Measurements from ENCODE around the gene LCN2.

Gene LCN2

DNA sequence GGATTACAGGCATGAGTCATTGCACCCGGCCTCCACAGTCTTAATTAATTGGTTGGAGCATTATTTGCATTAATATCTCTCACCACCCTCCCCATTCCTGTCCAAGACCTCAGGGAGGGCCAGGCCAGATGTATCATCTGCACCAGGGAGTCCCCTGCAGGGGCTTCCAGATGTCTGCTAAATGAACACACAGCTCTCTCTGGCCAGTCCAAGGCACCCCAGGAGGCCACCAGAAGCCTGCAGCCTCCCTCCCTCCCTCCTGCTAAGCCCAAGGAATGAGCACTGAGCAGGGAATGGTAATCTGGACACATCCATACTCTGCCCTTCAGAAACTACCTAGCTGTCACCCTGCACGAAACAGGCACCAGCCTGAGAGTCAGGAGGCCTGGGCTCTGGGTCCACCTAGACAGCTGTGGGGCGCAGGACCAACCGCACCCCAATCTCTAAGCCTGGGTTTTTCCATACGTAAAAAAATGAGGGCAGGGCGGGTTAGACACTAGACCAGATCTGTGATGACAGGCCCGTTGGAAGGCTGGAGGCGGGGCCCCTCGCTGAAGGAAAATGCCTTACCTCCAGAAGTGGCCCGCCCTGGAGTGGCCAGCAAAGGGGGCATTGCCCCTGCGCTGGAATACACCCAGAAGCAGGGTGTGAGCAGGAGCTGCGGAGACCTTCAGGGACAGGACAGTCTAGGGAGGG lies 33.8 kb downstream of the LCN2 start:
- TF ChIP-seq SUZ12 (IDR thresholded peaks at IDR 0.05; ENCODE audit: extremely low read depth, insufficient read depth, insufficient read length) (no peak), ZNF274 (IDR thresholded peaks at IDR 0.05; ENCODE audit: low read depth, low read length) (no peak), YY1 (IDR thresholded peaks at IDR 0.05; ENCODE audit: insufficient read depth, insufficient read length) (no peak)
- no peak for DNase-seq (ENCODE audit: low read depth, low spot score)
- H3K9me3 ChIP-seq (ENCODE audit: insufficient read depth, low read length) = peaks cover 7% of the 10 kb centered on the region; the same call in 1 of the 2 replicates

DNA sequence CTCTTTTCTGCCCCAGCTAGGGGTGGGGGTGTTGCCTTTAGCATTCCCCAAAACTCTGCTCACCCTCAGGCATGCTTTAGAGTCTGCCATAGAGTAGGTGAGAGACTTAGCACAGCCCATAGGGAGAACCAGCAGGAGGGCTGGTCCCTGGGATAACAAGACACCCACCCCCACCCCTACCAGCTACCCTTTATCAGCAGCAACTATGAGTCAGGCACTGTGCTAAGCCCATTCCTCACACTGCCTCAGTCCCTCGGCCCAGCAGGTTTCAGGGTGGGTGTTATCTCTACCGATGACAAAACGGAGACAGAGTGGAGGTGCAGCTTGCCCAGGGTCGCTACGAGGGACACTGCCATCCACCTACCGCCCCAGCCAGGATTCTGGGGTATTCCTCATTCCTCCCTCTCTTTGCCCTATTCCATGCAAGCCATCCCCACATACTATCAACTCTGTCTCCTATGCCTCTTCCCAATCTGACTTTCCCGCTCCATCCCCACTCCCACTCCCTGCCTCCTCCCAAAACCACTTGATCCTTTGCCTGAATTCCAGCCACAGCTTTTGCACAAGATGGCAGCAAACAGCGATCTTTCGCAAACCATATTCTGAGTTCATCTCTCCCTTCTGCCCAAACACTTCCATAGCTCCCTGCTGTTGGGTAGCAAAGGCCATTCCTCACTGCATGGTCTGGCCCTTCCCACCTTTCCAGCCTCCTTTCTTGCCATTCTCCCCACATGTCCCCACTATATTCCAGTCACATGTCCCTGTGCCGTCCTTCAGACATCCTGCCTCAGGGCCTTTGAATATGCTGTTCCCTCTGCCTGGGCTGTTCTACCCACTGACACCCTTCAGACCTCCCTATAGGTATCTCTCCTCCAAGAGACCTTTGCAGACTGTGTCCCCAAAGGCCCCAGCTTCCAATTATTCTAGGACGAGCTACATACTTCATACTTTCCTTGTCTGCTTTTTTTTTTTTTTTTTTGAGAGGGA lies 37.0 kb downstream of the LCN2 start:
- peaks cover 16% of the 10 kb centered on the region for H3K4me1 ChIP-seq (ENCODE audit: insufficient read depth, insufficient read length)
- no peak for DNase-seq (ENCODE audit: low read depth, low spot score)
- H3K9ac ChIP-seq (ENCODE audit: insufficient read length, low read depth) = no peak overlapping the region
- H3K27me3 ChIP-seq (ENCODE audit: insufficient read depth, insufficient read length) = no peaks in the 10 kb centered on the region
- no peak for TF ChIP-seq ZNF274 (IDR thresholded peaks at IDR 0.05; ENCODE audit: low read depth, low read length)
- no peak for TF ChIP-seq SUZ12 (IDR thresholded peaks at IDR 0.05; ENCODE audit: extremely low read depth, insufficient read depth, insufficient read length)
- TF ChIP-seq YY1 (IDR thresholded peaks at IDR 0.05; ENCODE audit: insufficient read depth, insufficient read length) = no peak
- peaks cover 66% of the 10 kb centered on the region for H3K36me3 ChIP-seq (ENCODE audit: insufficient read depth, insufficient read length, low read length)
- no peaks in the 10 kb centered on the region for H3K9me3 ChIP-seq (ENCODE audit: insufficient read depth, low read length)
- no peak overlapping the region for H3K4me3 ChIP-seq (ENCODE audit: insufficient read length, low read depth)

More for the DNA sequence above, 33.8 kb downstream of the LCN2 start:
- H3K27me3 ChIP-seq (ENCODE audit: insufficient read depth, insufficient read length) = no peaks in the 10 kb centered on the region
- H3K4me3 ChIP-seq (ENCODE audit: insufficient read length, low read depth) = no peak overlapping the region
- peaks cover 74% of the 10 kb centered on the region for H3K36me3 ChIP-seq (ENCODE audit: insufficient read depth, insufficient read length, low read length)
- H3K9ac ChIP-seq (ENCODE audit: insufficient read length, low read depth) = no peak overlapping the region
- H3K4me1 ChIP-seq (ENCODE audit: insufficient read depth, insufficient read length) = peaks cover 10% of the 10 kb centered on the region

DNA sequence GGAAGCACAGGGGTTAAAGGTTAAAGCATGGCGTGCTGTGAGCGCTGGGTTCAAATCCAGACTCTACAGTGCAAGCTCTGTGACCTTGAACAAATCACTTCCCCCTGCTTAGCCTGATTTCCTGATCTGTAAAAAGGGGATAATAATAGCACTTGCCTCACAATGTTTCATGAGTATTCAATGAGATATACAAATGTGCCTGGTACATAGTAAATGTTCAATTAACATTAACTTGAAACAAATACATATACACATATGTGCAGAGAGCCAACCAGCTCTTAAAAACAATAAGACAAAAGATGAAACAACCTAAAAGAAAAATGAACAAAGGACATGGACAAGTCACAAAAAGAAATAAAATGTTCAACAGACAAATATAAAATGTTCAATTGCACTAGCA lies 38.1 kb downstream of the LCN2 start:
- no peaks in the 10 kb centered on the region for H3K27me3 ChIP-seq (ENCODE audit: insufficient read depth, insufficient read length)
- no peak for TF ChIP-seq SUZ12 (IDR thresholded peaks at IDR 0.05; ENCODE audit: extremely low read depth, insufficient read depth, insufficient read length)
- TF ChIP-seq YY1 (IDR thresholded peaks at IDR 0.05; ENCODE audit: insufficient read depth, insufficient read length) = no peak
- no peak for TF ChIP-seq ZNF274 (IDR thresholded peaks at IDR 0.05; ENCODE audit: low read depth, low read length)
- H3K36me3 ChIP-seq (ENCODE audit: insufficient read depth, insufficient read length, low read length) = peaks cover 64% of the 10 kb centered on the region

DNA sequence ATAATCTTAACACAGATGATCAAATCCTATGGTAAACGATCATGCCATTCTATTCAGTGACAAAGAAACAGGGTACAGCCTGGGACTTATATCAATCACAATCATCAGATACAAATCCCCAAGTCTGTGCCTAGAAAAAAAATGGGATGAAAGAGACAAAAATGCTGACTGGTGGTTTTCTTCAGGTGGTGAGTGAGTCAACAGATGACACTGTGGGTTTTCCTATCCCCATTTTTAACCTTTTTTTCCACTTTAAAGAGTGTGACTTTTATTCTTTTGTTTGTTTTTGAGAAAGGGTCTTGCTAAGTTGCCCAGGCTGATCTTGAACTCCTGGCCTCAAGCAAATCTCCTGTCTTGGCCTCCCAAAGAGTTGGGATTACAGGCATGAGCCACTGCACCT lies 39.0 kb downstream of the LCN2 start:
- Histone ChIP-seq H3K9ac (ENCODE audit: insufficient read length, low read depth) (no peak overlapping the region), H3K9me3 (ENCODE audit: insufficient read depth, low read length) (no peaks in the 10 kb centered on the region), H3K36me3 (ENCODE audit: insufficient read depth, insufficient read length, low read length) (peaks cover 56% of the 10 kb centered on the region), H3K4me3 (ENCODE audit: insufficient read length, low read depth) (no peak overlapping the region), H3K27me3 (ENCODE audit: insufficient read depth, insufficient read length) (no peaks in the 10 kb centered on the region), H3K4me1 (ENCODE audit: insufficient read depth, insufficient read length) (peaks cover 14% of the 10 kb centered on the region)
- no peak for TF ChIP-seq YY1 (IDR thresholded peaks at IDR 0.05; ENCODE audit: insufficient read depth, insufficient read length)
- TF ChIP-seq SUZ12 (IDR thresholded peaks at IDR 0.05; ENCODE audit: extremely low read depth, insufficient read depth, insufficient read length) = no peak
- no peak for TF ChIP-seq ZNF274 (IDR thresholded peaks at IDR 0.05; ENCODE audit: low read depth, low read length)
- no peak for DNase-seq (ENCODE audit: low read depth, low spot score)

More for the DNA sequence above, 38.1 kb downstream of the LCN2 start:
- Histone ChIP-seq H3K9ac (ENCODE audit: insufficient read length, low read depth) (no peak overlapping the region), H3K9me3 (ENCODE audit: insufficient read depth, low read length) (no peaks in the 10 kb centered on the region), H3K4me1 (ENCODE audit: insufficient read depth, insufficient read length) (peaks cover 14% of the 10 kb centered on the region), H3K4me3 (ENCODE audit: insufficient read length, low read depth) (no peak overlapping the region)
- DNase-seq (ENCODE audit: low read depth, low spot score) = no peak

DNA sequence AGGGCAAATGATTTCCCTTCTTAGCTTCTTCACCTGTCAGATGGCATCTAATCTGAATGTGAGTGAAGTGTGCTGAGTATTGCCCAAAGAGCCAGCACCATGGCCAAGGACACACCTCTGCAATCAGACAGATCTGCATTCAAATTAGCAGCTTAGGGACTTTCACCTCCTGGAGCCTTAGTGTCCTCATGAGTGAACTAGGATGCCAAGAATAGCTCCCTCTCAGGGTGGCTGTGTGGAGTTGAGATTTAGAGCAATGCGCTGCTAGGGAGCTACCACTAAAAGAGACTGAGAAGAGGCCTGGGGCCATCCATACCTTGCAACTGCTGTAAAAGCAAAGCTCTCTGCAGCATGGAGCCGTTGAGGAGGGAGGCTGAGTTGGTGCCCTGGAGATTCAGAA lies 40.8 kb downstream of the LCN2 start:
- Histone ChIP-seq H3K9me3 (ENCODE audit: insufficient read depth, low read length) (no peaks in the 10 kb centered on the region), H3K36me3 (ENCODE audit: insufficient read depth, insufficient read length, low read length) (peaks cover 51% of the 10 kb centered on the region), H3K9ac (ENCODE audit: insufficient read length, low read depth) (peak overlapping the region; percentile 95), H3K4me3 (ENCODE audit: insufficient read length, low read depth) (no peak overlapping the region), H3K27me3 (ENCODE audit: insufficient read depth, insufficient read length) (no peaks in the 10 kb centered on the region), H3K4me1 (ENCODE audit: insufficient read depth, insufficient read length) (peaks cover 14% of the 10 kb centered on the region)
- TF ChIP-seq SUZ12 (IDR thresholded peaks at IDR 0.05; ENCODE audit: extremely low read depth, insufficient read depth, insufficient read length) (no peak), ZNF274 (IDR thresholded peaks at IDR 0.05; ENCODE audit: low read depth, low read length) (no peak), YY1 (IDR thresholded peaks at IDR 0.05; ENCODE audit: insufficient read depth, insufficient read length) (no peak)
- no peak for DNase-seq (ENCODE audit: low read depth, low spot score)

DNA sequence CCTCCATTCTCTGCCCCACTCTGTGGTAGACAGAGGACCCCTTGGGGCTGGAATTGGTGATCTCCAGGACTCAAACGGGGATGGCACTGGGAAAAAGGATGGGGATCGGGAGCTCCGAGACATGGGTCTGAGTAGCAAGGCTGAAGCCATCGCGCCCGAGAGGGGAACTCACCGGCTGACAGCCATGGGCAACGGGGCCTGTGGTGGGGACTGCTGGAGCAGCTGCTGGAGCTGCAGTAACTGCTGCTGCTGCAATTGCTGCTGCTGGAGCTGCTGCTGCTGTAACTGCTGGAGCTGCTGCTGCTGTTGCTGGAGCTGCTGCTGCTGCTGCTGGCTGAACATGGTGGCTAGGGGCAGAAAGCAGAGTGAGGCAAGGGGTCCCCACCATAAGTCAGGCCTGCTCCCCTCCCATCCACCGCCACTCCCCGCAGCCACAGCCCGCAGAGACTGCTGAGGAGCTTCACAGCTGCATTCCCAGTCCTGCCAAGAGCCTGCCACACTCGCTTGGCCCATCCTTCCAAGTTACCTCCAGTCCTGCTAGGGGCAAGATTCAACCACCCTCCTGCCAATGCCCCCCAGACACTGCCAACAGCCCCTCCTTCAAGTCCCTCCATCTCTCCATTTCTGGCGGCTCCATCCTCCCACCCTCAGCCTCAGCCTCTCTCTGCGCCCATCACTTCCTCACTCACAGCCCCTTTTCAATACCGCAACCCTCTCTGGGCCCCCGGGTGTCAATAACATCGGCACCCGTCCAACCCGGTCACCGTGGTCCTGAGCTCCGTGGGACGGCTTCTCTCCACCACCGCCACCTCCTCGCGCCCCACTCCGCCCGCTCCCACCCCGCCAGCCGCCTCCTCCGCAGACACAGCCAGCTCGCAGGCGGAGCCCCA lies 41.5 kb downstream of the LCN2 start:
- H3K9me3 ChIP-seq (ENCODE audit: insufficient read depth, low read length) = no peaks in the 10 kb centered on the region
- H3K4me3 ChIP-seq (ENCODE audit: insufficient read length, low read depth) = peak overlapping the region; percentile 86
- peak overlapping the region; percentile 95 for H3K9ac ChIP-seq (ENCODE audit: insufficient read length, low read depth)
- TF ChIP-seq SUZ12 (IDR thresholded peaks at IDR 0.05; ENCODE audit: extremely low read depth, insufficient read depth, insufficient read length) = no peak
- no peaks in the 10 kb centered on the region for H3K27me3 ChIP-seq (ENCODE audit: insufficient read depth, insufficient read length)
- DNase-seq (ENCODE audit: low read depth, low spot score) = no peak
- peaks cover 43% of the 10 kb centered on the region for H3K36me3 ChIP-seq (ENCODE audit: insufficient read depth, insufficient read length, low read length)
- H3K4me1 ChIP-seq (ENCODE audit: insufficient read depth, insufficient read length) = peaks cover 14% of the 10 kb centered on the region
